GM03348 (cell line): Measurements from ENCODE around the gene EFHD2.
"Not testable (repeated sequence)": the region's sequence is repeated elsewhere in the genome, so short reads cannot be mapped to it uniquely, and the experiment has no call there.

Source experiments
- DNase-seq: peaks from one replicate; pipeline ENCODE4 v3.0.0; 2012; ENCODE audit warnings: low spot score

Gene EFHD2

GRCh38 chr1:15412175-15412800, 2.6 kb downstream of the EFHD2 start:
- no peak for DNase-seq

- DNase-seq: no peak
Measured at GRCh38 chr1:15412843-15413242, 3.2 kb downstream of the EFHD2 start.

DNA sequence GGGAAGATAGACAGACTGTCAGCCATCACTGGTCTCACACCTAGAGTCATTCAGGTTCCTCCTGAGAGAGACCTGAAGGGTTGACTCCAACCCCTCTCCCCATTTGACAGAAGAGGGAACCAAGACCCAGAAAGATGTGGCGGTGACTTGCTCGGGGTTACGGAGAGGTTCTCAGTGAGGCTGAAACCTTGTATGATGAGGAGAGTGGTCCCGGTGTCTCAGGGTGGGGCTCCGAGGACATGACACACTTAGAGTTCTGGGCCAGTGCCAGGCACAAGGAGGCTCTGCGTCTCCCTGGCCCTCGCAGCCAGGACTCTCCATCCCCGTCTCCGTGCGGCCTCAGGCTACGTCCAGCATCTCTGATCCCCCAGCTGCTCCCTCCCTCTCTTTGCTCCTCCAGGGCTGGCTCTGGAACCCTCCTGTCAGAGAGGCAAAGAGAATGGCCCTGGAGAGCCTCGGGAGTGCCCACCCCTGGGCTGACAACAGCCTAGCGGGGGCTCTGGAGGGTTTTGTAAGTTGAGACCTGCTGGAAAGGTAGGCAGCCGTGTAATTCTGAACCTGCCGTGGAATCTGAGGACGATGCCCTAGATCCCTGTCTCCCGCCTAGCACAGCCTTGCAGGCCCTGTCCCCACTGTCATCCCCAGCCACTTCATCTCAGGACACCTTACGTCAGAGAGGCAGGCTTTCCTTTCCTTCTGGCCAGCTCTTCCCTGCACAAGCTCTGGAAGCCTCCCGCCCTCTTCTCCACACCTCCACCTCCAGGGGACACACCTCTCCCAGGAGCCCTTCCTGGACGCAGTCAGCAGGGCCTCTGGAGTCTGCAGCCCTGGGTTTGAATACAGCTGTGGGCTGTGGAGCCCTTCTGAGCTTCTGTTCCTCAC, 4.1 kb downstream of the EFHD2 start:
- no peak for DNase-seq

- no peak for DNase-seq
Measured at GRCh38 chr1:15414445-15414983, 4.8 kb downstream of the EFHD2 start.

DNA sequence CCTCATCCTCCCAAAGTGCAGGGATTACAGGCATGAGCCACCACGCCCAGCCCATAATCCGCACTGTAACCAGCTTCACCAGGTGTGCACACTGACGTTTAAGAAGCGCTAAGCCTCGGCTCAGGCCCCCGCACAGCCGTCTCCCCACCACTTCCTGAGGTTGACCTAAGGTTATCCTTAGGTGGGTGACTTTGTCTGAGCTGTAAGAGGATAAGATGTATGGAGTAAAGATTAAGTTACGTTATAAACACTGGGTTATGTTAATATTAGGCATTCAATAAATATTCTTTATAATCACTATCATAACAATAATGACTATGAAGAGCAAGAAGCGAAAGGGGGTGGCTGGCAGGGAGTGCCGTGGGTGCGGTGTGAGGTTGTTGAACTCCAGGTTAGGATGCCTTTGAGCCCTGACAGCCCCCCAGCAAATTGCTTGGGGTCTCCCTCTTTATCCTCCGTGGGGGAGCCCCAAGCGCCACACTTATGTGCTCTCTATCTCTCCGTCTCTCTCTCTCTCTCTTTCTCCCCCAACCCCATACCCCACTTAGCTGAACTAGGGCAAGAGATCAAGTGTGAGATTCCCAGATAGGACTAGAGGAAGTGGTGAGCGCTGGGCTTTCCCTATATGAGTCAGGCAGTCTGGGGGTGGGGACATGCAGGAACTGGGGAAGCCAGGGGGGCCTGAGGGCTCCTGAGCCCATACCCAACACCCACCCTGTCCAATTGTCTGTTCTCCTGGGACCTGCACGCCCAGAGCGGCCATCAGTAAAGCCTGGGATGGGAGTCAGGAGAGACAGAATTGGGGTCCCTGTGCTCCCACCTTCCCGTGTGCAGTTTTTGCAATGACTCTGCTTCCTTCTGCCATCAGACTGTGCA, 7.6 kb downstream of the EFHD2 start:
- DNase-seq: peak; percentile 58

- no peak for DNase-seq
Measured at GRCh38 chr1:15418806-15419515, 9.3 kb downstream of the EFHD2 start.

GRCh38 chr1:15420853-15421465, 11.3 kb downstream of the EFHD2 start:
- no peak for DNase-seq

DNA sequence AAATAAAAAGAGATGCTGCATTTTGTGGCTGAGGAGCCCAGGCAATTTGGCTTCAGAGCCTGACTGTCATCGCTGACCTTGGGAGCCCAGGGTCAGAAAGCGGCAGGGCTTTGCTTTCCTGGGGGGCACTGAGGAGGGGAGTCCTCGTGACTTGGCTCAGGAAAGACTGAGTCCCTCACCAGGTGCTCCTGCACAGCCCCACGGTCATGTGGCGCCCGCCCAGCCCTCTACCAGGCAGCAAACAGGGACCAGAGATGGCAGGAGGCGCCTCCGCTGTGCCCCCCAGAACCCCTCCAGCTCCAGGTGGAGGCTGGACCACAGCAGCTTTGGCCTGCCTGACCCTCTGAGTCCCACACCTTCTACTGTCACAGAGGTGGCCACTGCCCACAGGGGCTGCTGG, 13.2 kb downstream of the EFHD2 start:
- no peak for DNase-seq

DNA sequence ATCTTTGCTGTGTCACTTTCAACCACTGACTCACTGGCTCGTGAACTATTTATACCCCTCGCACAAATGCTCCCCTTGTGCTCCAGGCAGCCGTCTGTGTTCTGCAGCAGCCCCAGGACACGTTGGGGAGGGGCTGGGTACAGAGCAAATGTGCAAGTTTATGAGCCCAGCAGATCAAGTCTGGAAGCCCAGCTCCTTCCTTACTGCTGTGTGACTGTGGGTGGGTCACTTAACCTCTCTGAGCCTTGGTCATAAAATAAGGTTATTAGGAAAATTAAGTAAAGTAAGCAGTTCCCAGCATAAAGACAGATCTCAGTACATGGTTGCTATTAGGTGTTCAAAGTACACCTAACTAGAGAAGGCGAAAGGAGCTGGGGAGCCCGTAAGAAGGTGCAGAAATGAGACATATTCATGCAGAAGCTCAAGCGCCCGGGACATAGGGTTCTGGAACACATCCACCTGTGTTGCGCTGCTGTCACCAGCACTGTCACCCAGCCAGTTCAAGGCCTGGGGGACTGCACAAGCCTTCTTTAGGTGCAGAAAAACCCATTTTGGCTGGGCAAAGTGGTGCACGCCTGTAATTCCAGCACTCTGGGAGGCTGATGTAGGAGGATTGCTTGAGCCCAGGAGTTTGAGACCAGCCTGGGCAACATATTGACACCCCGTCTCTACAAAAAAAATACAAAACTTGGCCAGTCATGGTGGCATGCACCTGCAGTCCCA, 13.8 kb downstream of the EFHD2 start:
- DNase-seq: no peak

- DNase-seq: no peak
Measured at GRCh38 chr1:15424146-15424667, 14.5 kb downstream of the EFHD2 start.

DNA sequence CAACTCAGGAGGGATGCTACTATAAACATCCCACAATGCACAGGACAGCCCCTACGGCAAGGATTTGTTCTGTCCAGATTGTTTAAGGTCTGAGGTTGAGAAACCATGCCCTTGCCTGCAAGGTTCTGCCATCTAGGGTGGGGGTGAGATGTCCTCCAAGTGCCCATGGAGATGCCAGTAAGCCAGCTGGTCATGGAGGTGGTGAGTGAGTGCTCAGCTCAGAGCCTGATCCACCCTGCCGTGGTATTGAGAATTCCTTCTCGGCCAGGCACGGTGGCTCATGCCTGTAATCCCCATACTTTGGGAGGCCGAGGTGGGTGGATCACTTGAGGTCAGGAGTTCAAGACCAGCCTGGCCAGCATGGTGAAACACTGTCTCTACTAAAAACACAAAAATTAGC, 15.3 kb downstream of the EFHD2 start:
- DNase-seq: no peak

DNA sequence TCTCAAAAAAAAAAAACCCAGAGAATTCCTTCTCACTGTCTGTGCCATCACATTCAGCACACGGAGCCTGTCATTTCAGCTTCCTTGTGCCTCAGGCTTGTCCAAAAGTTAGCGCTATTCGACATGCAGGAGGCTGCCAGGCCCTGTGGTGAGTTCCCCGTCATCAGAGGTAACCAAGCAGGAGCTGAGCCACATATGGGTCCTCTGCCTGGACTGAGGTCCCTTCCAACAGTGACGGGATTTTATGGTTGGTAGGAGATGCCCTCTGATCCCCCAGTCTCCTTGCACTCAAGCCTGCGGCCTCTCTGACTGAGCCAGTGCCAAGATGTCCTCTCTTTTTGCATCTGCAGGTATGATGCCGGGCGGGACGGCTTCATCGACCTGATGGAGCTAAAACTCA, 15.8 kb downstream of the EFHD2 start:
- no peak for DNase-seq

- no peak for DNase-seq
Measured at GRCh38 chr1:15425958-15426357, 16.3 kb downstream of the EFHD2 start.

DNA sequence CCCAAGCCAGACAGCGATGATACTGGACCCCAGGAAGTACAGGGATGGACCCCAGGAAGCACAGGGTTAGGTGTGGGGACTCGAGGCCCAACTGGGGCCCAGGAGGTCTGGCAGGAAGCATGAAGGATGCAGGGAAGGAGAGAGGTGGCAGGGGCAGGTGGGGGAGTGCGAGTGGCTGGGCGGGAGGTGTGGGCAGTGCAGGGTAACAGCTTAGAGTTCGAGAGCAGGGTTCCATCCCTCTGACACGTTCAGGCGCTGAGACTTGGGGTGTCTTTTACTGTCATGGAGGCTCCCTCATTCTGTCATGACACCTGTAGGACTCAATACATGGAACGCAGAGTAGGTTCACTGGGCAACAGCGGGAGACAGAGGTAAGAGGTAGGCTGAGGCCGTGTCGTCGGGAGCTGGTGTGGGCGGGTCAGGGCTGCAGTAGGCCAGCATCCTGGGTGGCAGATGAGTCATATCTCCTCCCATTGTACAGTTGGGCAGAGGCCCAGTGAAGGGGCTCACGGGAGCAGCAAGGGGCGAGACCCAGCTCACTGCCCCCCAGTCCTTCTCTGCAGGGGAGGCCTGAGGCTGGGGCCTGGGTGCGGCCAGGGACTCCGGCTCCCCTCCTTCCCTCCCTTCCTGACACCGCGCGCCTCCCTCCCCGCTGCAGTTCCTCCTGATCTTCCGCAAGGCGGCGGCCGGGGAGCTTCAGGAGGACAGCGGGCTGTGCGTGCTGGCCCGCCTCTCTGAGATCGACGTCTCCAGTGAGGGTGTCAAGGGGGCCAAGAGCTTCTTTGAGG, 17.0 kb downstream of the EFHD2 start:
- no peak for DNase-seq

DNA sequence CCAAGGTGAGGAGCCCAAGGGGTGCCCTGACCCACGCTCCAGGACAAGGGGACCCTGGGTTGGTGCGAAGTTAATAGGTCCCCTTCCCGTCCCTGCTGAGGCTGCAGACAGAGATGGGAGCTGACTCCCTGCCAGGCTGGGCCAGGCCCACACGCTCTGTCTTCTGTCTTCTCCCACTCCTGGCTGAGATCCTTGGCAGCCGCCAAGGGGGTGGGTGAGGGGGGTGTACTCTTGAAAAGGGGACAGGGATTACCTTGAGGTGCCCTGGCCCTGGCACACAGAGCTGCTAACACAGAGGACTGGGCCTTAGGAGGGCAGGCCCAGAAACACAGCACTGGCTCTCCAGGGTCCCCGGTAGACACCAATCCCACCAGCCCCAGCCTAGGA, 17.6 kb downstream of the EFHD2 start:
- no peak for DNase-seq

DNA sequence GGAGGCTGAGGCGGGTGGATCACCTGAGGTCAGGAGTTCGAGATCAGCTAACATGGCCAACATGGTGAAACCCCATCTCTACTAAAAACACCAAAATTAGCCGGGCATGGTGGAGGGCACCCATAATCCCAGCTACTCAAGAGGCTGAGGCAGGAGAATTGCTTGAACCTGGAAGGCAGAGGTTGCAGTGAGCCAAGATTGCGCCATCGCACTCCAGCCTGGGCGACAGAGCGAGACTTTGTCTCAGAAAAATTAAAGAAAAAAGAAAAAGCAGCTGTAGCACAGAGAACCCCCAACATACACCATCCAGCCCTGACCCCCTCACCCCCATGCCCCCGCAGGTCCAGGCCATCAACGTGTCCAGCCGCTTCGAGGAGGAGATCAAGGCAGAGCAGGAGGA, 18.6 kb downstream of the EFHD2 start:
- not testable (repeated sequence) for DNase-seq

- DNase-seq: no peak
Measured at GRCh38 chr1:15428815-15429435, 19.2 kb downstream of the EFHD2 start.

DNA sequence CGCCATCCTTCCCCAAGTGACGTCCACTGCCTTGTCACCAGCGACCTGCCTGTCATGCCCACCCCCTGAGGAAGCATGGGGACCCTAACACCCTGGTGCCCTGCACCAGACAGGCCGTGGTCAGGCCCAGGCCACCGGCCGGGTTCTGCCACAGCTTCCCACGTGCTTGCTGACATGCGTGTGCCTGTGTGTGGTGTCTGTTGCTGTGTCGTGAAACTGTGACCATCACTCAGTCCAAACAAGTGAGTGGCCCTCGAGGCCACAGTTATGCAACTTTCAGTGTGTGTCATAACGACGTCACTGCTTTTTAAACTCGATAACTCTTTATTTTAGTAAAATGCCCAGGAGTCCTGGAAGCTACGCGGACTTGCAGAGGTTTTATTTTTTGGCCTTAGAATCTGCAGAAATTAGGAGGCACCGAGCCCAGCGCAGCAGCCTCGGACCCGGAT, 20.0 kb downstream of the EFHD2 start:
- DNase-seq: no peak
